ENCODE measurements around the gene SYF2. TPM values are rescaled to one million over a fixed set of nuclear protein-coding genes. Genes with fewer than 3 reads are reported as not detected.

The SYF2 gene
- total RNA-seq, 1 experiment from 2014 or later = 35.3 TPM

GRCh38 chr1:25201006-25201405, 31.3 kb downstream of the SYF2 start (continued):
- TF ChIP-seq ETV6 (CRISPR knock-in tag; IDR thresholded peaks at IDR 0.05) (no peak), MXD4 (CRISPR knock-in tag; IDR thresholded peaks at IDR 0.05; ENCODE audit: borderline replicate concordance) (no peak), ESRRA (CRISPR knock-in tag; IDR thresholded peaks at IDR 0.05; ENCODE audit: borderline replicate concordance) (no peak), STAT6 (CRISPR knock-in tag; conservative IDR thresholded peaks at IDR 0.05; ENCODE audit: low read depth) (no peak), HMGXB4 (CRISPR knock-in tag; IDR thresholded peaks at IDR 0.05) (no peak), ZSCAN18 (CRISPR knock-in tag; IDR thresholded peaks at IDR 0.05) (no peak)

GRCh38 chr1:25199819-25200620, 32.3 kb downstream of the SYF2 start:
- no peaks in the 10 kb centered on the region for H3K36me3 Mint-ChIP-seq

More at GRCh38 chr1:25199819-25200620, 32.3 kb downstream of the SYF2 start:
- no peaks in the 10 kb centered on the region for H3K9me3 Mint-ChIP-seq
- POLR2A ChIA-PET = no interaction called here
- no peak overlapping the region for H3K27ac Mint-ChIP-seq
- ATAC-seq (no peak), DNase-seq (ENCODE audit: low spot score) (no peak)
- H3K4me3 Mint-ChIP-seq = no peak overlapping the region
- no peak for TF ChIP-seq ARID4B (CRISPR knock-in tag; IDR thresholded peaks at IDR 0.05; ENCODE audit: borderline replicate concordance)
- no peak for TF ChIP-seq ZNF263 (CRISPR knock-in tag; IDR thresholded peaks at IDR 0.05; ENCODE audit: low read depth)
- no peak for TF ChIP-seq EMX1 (CRISPR knock-in tag; IDR thresholded peaks at IDR 0.05)
- no peak for TF ChIP-seq ZNF671 (CRISPR knock-in tag; IDR thresholded peaks at IDR 0.05)
- H3K27me3 Mint-ChIP-seq (ENCODE audit: low read depth) = no peaks in the 10 kb centered on the region
- CTCF ChIA-PET = interaction anchor here (0.6 to 1.8 kb wide), 3 partner anchors 10 to 83 kb away, joined by 4 to 7 read pairs (median 5); no protein-coding TSS in a partner anchor
- H3K4me1 Mint-ChIP-seq = peaks cover 24% of the 10 kb centered on the region

All from WTC11 (cell line).